GM21367 (cell line): ENCODE measurements around the gene HNRNPH1.

Experiments used
- ATAC-seq: cut with Tn5 transposase; IDR thresholded peaks from one replicate; pipeline ENCODE4 v1.9.1; 2021; ENCODE audit not compliant: unreplicated experiment

Gene HNRNPH1

GRCh38 chr5:179606071-179606909, 17.2 kb downstream of the HNRNPH1 start:
- ATAC-seq, result no peak

GRCh38 chr5:179605026-179605833, 18.2 kb downstream of the HNRNPH1 start:
- no peak for ATAC-seq

- no peak for ATAC-seq
Measured at GRCh38 chr5:179603308-179603707, 20.2 kb downstream of the HNRNPH1 start.

GRCh38 chr5:179601871-179602625, 21.4 kb downstream of the HNRNPH1 start:
- ATAC-seq, result no peak

- no peak for ATAC-seq
Measured at GRCh38 chr5:179599973-179600372, 23.5 kb downstream of the HNRNPH1 start.

GRCh38 chr5:179599566-179599965, 23.9 kb downstream of the HNRNPH1 start:
- ATAC-seq, result no peak

GRCh38 chr5:179599100-179599499, 24.4 kb downstream of the HNRNPH1 start:
- no peak for ATAC-seq

GRCh38 chr5:179596421-179596820, 27.1 kb downstream of the HNRNPH1 start:
- ATAC-seq, result no peak

GRCh38 chr5:179595916-179596315, 27.6 kb downstream of the HNRNPH1 start:
- no peak for ATAC-seq

- no peak for ATAC-seq
Measured at GRCh38 chr5:179588166-179588565, 35.3 kb downstream of the HNRNPH1 start.

- no peak for ATAC-seq
Measured at GRCh38 chr5:179585941-179586401, 37.5 kb downstream of the HNRNPH1 start.

- no peak for ATAC-seq
Measured at GRCh38 chr5:179577286-179577960, 46.0 kb downstream of the HNRNPH1 start.

GRCh38 chr5:179572386-179572785, 51.1 kb downstream of the HNRNPH1 start:
- no peak for ATAC-seq

GRCh38 chr5:179568721-179569120, 54.8 kb downstream of the HNRNPH1 start:
- ATAC-seq, result no peak

GRCh38 chr5:179564526-179564925, 58.9 kb downstream of the HNRNPH1 start:
- ATAC-seq, result no peak
